D721Med (cell line): ENCODE data around the gene STMN3.
"Not testable (repeated sequence)": the region's sequence is repeated elsewhere in the genome, so short reads cannot be mapped to it uniquely, and the experiment has no call there.

Experiments used
- DNase-seq: peaks from one replicate; pipeline ENCODE4 v3.0.0; 2011; ENCODE audit warnings: low spot score; ENCODE audit not compliant: insufficient read length
- FAIRE-seq: peaks from 2 replicates; lab custom pipeline; 2011; peaks lifted over from hg19 to GRCh38; lab: Jason Lieb, UNC
- TF ChIP-seq, protein P1 (sequence below): IDR thresholded peaks from 2 replicates; pipeline ENCODE4 v1.5.1; 2012; ENCODE audit warnings: mild to moderate bottlenecking, control low read depth; ENCODE audit not compliant: insufficient read depth; ENCODE audit errors: missing control alignments

The STMN3 gene

DNA sequence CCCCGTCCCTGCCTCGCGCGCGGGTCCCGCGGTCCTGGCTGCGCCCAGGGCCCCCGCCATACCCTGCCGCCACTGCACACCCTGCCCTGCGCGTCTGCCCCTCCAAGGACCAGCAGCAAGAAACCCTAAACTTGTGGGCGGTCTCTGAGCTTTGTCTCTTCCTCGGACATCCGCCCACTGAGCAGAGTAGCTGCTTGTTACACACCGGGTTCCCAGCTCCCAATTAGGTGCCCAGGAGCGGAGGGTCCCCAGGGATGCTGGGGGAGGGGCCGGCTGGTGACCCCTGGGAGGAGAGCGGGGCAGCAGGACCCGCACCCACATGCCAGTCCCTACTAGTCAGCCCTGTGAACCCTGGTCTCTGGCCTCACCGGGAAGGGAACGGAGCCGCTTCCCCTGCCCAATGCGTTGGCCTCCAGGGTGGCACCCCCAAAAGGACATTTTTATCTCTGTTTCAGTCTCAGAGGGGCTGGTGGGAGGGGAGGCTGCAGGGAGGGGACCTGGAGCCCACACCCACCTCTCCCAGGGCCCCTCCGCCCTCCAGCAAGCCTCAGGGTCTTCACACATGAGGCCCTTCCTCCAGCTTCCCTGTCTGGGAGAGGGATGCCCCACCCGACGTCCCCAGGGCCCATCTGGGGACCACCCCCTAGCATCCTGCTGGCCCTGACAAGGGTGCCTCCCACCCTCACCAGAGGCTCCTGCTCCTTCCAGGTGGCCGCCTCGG, 10.5 kb downstream of the STMN3 start:
- TF ChIP-seq, protein P1, sequence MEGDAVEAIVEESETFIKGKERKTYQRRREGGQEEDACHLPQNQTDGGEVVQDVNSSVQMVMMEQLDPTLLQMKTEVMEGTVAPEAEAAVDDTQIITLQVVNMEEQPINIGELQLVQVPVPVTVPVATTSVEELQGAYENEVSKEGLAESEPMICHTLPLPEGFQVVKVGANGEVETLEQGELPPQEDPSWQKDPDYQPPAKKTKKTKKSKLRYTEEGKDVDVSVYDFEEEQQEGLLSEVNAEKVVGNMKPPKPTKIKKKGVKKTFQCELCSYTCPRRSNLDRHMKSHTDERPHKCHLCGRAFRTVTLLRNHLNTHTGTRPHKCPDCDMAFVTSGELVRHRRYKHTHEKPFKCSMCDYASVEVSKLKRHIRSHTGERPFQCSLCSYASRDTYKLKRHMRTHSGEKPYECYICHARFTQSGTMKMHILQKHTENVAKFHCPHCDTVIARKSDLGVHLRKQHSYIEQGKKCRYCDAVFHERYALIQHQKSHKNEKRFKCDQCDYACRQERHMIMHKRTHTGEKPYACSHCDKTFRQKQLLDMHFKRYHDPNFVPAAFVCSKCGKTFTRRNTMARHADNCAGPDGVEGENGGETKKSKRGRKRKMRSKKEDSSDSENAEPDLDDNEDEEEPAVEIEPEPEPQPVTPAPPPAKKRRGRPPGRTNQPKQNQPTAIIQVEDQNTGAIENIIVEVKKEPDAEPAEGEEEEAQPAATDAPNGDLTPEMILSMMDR: no peak
- DNase-seq (no peak), FAIRE-seq (no peak)

DNA sequence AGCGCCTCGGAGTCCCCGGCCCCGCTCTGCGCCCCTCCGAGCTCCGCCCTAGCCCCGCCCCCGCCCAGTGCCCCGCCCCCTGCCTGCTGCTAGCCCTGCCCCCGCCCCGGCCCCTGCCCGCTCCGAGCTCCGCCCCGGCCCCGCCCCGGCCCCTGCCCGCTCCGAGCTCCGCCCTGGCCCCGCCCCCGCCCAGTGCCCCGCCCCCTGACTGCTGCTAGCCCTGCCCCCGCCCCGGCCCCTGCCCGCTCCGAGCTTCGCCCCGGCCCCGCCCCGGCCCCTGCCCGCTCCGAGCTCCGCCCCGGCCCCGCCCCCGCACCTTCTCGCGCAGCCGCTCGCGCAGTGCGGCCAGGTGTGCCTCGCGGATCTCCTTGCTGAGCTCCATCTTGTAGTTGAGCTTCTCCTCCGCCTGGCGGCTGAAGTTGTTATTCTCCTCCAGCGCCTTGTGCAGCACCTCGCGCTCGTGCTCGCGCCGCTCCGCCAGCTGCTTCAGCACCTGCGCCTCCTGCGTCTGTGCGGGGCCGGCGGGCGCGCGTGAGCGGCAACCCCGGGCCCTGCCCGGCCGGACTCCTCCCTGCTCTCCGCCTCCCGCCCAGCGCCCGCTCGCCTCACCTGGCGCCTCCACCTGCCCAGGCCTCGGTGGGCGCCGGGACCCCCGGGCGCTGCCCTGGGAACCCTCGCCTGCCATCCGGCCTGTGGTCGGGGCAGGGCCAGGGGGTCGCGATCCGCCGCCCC, 11.3 kb downstream of the STMN3 start:
- peak; percentile 71 for DNase-seq
- no peak for FAIRE-seq
- TF ChIP-seq, protein P1: no peak

DNA sequence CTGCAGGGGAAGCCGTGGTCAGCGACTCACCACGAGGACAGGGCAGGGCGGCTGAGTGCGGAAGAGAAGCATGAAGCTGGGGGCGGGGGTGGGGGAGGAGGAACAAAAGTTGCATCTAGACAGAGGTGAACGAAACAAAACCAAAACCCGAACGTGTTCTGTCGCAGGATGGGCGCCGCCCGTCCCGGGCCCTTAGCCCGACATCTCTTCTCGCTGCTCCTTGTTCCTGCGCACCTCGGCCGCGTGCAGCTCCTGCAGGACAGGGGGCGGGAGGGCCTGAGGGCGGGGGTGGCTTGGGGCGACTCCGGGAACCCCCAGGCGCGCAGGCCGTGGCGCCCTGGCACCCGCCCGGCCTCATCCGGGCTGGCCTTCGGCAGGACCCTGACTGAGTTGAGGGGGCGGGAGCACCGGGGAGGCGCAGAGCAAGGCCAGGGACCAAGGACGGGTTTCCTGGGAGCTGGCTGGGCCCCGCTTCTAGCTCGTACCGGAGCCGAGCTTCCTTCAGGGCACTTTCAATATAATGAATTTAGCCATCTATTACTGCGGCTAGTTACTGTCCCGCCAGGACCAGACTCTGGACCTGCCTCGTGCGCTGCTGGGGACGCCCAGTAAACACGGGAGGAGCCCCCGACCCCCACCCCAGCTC, 12.0 kb downstream of the STMN3 start:
- DNase-seq (no peak), FAIRE-seq (no peak)
- TF ChIP-seq, protein P1: no peak

DNA sequence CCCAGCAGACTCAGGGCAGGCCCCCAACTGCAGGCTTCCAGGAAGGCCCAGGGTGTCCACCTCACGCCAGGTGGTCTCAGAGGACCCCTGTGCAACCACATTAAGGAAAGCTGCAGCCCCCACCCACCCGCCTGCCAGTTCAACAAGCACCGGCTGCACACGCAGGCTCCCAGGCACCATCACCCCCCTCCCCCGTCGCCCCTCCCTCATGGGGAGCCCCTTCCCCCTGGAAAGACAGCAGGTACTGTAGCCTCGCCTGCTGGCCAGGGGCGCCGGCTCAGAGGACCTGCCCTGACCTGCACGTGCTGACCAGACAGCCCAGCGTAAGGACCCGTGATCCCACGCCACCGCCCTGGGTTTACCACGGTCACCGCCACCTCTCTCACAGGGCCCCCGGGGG, 12.5 kb downstream of the STMN3 start:
- not testable (repeated sequence) for DNase-seq, FAIRE-seq

DNA sequence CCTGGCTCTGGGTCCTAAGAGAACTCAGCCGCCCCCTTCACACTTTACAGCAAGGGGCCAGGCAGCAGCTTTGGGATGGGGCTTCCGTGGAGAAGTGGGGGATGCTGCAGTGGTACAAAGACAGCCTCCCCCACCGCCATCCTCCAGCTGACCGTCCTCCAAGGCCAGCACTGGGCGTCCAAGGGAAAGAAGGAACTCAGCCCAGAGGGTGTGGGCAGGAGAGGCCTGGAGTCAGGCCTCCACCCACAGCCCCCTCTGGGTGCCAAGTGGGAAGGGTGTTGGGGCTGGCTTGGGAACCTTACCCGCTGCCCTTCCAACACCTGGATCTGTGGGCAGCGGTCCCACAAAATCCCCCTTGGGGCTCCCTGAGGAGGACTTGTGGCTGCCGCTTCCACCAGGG, 13.1 kb downstream of the STMN3 start:
- TF ChIP-seq, protein P1: no peak
- DNase-seq (no peak), FAIRE-seq (no peak)

DNA sequence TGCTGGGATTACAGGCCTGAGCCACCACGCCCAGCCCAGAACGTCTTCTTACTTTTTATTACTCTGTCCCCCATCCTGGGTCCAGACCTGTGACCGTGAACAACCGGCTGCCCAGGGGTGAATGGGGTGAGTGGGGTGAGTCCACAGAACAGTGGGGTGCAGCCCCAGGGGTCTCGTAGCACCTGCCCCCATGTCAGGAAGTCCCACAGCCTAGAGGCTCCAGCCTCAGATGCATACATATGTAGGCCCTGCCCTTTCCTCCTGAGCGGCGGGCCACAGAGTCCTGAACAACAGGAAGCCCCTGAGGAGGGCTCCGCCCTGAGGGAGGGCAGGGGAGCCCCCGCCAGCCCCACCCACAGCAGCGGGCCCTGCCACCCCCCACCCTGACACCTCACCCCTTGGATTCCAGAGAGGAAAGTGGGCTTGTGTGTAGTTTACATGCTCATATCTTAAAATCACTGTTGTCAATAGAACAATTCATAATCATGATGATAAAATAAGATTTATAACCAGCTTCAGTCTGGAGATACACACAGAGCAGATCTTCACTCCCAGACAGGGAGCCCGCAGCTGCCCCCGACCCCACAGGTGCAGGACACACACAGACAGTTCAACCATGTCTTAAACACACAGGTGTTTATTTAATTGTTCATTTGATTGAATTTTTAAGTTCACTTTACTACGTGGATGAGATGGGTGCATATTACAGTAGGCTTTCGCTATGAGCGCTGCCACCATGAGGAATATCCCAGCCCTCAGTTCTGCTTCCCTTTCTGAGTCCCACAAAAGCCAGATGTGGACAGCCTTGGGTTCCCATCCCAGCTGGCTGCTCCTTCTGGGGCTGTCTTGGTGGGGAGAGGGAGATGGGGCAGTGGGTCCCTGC, 13.9 kb downstream of the STMN3 start:
- no peak for FAIRE-seq
- TF ChIP-seq, protein P1: no peak
- no peak for DNase-seq
